Epithelial cell of esophagus (primary cell): ENCODE results near the gene CDKN2B-AS1.
"Not testable (repeated sequence)": the region's sequence is repeated elsewhere in the genome, so short reads cannot be mapped to it uniquely, and the experiment has no call there.

Experiments
- DNase-seq: peaks from one replicate; pipeline ENCODE4 v3.0.0; 2010; ENCODE audit warnings: low read depth
- H3K4me3 ChIP-seq: 2 replicates; pipeline ENCODE4 v1.5.1; 2011; ENCODE audit warnings: mild to moderate bottlenecking, low read length, control low read depth
- TF ChIP-seq, protein P1 (sequence below): IDR thresholded peaks from 2 replicates; pipeline ENCODE4 v1.5.1; 2011; ENCODE audit warnings: low read depth, mild to moderate bottlenecking, low read length, control low read depth, inconsistent platforms; ENCODE audit not compliant: insufficient read depth; ENCODE audit errors: missing control alignments

The CDKN2B-AS1 gene

DNA sequence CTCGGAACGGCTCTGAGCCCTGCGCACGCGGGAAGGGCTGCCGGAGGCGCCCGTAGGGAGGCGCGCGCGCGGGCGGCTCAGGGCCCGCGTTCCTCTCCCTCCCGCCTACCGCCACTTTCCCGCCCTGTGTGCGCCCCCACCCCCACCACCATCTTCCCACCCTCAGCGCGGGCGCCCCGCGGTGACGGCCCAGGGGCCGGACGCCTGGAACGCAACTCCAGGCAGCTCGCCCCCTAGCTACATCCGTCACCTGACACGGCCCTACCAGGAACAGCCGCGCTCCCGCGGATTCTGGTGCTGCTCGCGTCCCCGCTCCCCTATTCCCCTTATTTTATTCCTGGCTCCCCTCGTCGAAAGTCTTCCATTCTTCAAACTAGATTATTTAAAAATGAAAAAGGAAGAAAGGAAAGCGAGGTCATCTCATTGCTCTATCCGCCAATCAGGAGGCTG, at the start of gene CDKN2B-AS1:
Gene CDKN2B-AS1, plus strand, starts transcription at position 236 of the 450 bp plus-strand sequence.
- H3K4me3 ChIP-seq, result peak within 1 kb of the TSS; percentile 74
- DNase-seq, result peak; percentile 69
- TF ChIP-seq, protein P1, sequence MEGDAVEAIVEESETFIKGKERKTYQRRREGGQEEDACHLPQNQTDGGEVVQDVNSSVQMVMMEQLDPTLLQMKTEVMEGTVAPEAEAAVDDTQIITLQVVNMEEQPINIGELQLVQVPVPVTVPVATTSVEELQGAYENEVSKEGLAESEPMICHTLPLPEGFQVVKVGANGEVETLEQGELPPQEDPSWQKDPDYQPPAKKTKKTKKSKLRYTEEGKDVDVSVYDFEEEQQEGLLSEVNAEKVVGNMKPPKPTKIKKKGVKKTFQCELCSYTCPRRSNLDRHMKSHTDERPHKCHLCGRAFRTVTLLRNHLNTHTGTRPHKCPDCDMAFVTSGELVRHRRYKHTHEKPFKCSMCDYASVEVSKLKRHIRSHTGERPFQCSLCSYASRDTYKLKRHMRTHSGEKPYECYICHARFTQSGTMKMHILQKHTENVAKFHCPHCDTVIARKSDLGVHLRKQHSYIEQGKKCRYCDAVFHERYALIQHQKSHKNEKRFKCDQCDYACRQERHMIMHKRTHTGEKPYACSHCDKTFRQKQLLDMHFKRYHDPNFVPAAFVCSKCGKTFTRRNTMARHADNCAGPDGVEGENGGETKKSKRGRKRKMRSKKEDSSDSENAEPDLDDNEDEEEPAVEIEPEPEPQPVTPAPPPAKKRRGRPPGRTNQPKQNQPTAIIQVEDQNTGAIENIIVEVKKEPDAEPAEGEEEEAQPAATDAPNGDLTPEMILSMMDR, result no peak

GRCh38 chr9:21945606-21946005, 49.0 kb upstream of the CDKN2B-AS1 start:
- DNase-seq, result no peak
- H3K4me3 ChIP-seq, result no peak overlapping the region
- TF ChIP-seq, protein P1, result no peak

DNA sequence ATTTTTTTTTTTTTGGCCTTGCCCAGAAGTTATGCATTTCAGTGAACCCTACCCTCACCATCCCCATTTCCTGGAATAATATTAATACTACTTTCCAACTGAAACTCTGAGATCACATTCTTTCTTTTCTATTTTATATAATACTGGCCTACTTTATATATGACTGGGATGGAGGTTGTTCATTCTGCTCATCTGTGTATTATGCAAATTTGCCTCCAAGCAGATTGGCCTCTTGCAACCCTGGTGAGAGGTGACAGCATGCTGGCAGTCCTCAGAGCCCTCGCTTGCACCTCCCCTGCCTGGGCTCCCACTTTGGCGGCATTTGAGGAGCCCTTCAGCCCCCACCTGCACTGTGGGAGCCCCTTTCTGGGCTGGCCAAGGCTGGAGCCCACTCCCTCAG, 35.8 kb upstream of the CDKN2B-AS1 start:
- H3K4me3 ChIP-seq, result no peak overlapping the region
- TF ChIP-seq, protein P1, result no peak
- no peak for DNase-seq

DNA sequence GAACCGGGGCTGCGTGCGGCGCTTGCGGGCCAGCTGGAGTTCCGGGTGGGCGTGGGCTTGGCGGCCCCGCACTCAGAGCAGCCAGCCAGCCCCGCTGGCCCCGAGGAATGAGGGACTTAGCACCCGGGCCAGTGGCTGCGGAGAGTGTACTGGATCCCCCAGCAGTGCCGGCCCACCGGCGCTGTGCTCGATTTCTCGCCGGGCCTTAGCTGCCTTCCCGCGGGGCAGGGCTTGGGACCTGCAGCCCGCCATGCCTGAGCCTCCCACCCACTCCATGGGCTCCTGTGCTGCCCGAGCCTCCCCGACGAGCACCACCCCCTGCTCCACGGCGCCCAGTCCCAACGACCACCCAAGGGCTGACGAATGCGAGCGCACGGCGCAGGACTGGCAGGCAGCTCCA, 35.3 kb upstream of the CDKN2B-AS1 start:
- DNase-seq, H3K4me3 ChIP-seq: not testable (repeated sequence)

DNA sequence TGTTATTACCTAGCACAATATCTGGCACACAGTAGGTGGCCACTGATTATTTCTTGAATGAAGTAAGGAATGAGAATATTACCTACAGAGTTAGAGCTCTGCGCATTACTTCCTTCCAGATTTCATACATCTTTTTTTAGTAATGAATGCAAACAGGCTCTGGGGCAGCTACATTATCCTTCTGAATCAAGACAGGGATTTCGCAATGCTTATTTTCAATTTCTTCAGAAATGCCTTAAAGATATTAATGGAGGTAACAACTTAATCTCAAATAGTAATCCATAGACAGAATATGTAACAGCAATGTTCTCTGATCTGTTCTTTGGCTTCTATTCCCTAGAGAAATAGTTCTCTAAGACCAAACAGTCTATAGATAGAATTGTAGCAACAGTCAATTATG, 33.0 kb upstream of the CDKN2B-AS1 start:
- TF ChIP-seq, protein P1, result no peak
- no peak for DNase-seq
- H3K4me3 ChIP-seq, result no peak overlapping the region

DNA sequence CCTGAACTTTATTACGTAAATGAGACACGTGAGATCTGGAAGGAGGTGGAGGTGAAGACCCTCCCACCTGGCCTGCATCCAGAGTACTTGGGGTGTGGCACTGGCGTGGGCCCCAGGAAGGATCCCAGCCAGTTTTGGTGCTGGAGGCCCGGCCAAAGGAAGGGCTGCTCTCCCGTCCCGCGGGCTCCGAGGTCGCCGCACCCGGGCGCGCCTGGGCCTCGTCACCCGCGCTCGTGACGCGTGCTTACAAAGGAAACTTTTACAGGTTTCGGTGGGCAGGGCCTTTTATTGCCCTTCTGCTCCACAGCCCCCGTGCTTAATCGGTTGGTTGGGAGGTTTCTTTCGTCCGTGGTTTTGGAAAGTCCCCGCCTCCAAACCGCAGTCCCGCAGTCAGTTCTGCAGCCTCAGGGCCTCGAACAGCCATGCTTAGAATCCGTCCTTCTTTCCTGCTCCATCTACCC, 29.6 kb upstream of the CDKN2B-AS1 start:
- TF ChIP-seq, protein P1, result no peak
- DNase-seq, result peak; percentile 70
- H3K4me3 ChIP-seq, result peak overlapping the region; percentile 42

- peak overlapping the region; percentile 42 for H3K4me3 ChIP-seq
- peak; percentile 74 for DNase-seq
- TF ChIP-seq, protein P1, result peak; percentile 66
Observed at GRCh38 chr9:21965401-21965951, 29.1 kb upstream of the CDKN2B-AS1 start.
